HG02642 (cell line): ENCODE data around the gene A1CF.
"Not testable (repeated sequence)": the region's sequence is repeated elsewhere in the genome, so short reads cannot be mapped to it uniquely, and the experiment has no call there.

Experiments
- ATAC-seq: cut with Tn5 transposase; IDR thresholded peaks from one replicate; pipeline ENCODE4 v1.9.1; 2021; ENCODE audit warnings: mild to moderate bottlenecking; ENCODE audit not compliant: unreplicated experiment, poor library complexity

Gene A1CF

DNA sequence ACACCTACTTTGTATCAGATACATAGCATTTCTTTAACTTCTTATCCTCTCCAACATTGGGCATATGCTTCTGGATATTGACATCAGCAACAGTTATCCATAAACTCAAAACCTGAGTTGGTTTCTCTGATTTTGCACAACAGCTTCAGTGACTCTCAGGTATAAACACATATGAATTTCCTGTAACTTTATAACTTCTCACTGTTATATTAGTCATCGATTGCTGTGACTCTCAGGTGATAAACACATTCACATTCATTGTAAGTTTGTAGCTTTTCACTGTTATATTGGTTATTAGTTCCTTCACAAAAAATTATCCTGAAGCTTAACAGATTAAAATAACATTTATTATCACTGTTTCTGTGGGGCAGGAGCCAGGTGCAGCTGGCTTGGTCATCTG is 88.7 kb downstream of the A1CF start:
- no peak for ATAC-seq

DNA sequence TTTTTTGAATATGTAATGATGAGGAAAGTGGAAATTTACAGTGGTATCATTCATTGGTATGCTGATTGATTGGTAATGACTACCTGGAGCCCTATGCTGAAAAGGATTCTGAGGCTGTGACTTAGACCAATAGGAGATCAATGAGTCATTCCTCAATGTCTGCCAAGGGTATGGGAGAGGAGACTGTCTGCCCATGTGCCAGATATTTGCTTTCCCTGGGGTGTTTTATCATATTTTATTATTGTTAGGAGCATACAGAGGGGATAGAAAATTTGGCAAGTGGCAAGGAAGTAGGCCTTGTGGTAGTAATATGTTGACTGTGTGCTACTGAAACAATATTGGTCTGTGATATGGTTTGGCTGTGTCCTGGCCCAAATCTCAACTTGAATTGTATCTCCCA is 90.9 kb downstream of the A1CF start:
- ATAC-seq = no peak

- no peak for ATAC-seq
Measured at GRCh38 chr10:50788951-50789945, 96.2 kb downstream of the A1CF start.

GRCh38 chr10:50787962-50788361 is 97.5 kb downstream of the A1CF start:
- not testable (repeated sequence) for ATAC-seq

- ATAC-seq = not testable (repeated sequence)
Measured at GRCh38 chr10:50782017-50782416, 103.4 kb downstream of the A1CF start.

- ATAC-seq = not testable (repeated sequence)
Measured at GRCh38 chr10:50780036-50780435, 105.4 kb downstream of the A1CF start.

GRCh38 chr10:50774868-50775267 is 110.6 kb downstream of the A1CF start:
- ATAC-seq = not testable (repeated sequence)

- ATAC-seq = not testable (repeated sequence)
Measured at GRCh38 chr10:50772042-50772441, 113.4 kb downstream of the A1CF start.

DNA sequence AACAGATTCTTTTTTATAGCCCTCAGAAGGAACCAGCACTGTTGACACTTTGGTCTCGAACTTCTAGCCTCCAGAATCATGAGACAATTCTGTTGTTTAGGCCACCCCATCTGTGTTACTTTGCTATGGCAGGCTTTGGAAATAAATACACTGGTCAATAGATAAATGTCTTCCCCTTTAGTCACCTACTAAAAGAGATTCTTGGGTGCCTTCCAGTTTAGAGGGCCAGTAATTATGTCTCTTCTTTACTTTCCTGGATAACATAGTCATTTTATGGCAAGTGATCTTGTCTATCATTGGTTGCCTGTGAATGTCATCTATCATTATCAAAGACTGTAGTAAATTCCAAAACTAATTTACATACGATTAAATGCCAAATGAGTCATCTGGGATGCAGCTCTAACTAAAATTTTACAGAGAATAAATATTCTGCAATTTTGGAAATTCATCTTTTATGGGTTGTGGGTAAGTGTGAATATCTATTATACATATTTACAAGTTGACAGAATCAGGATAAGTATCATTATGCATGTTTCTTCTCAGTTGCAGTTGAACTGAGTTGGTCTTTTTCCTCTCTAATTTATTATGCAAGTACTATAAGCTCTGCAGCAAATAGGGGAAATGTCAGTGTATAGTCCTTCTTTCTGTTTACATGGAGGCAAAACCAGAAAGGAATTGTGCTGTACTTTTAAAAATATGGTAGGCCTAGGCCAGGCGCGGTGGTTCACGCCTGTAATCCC is 118.5 kb downstream of the A1CF start:
- not testable (repeated sequence) for ATAC-seq
